HepG2 (cell line): ENCODE data around the gene TBC1D22A. TPM values are rescaled to one million over a fixed set of nuclear protein-coding genes. Genes with fewer than 3 reads are reported as not detected.

Source experiments
- ATAC-seq: fragments of 200-7000 bp; cut with Tn5 transposase; 3 replicates; pipeline ENCODE4 v1.9.1; 2020; ENCODE audit warnings: mild to moderate bottlenecking, moderate library complexity
- BruUV-seq: library from RNA; stranded (reverse); fragments of 400-500 nt; replicated peaks from 2 replicates; lab custom pipeline; 2021; lab: Mats Ljungman, UMichigan
- CTCF ChIA-PET: fragments of 300-600 bp; formaldehyde crosslinking; extraction: SDS; loops from one replicate; lab custom pipeline; 2021; ENCODE audit warnings: low total read pairs, inconsistent platforms, low intra/inter-chr PET ratio; lab: Yijun Ruan, JAX
- POLR2A ChIA-PET: fragments of 350-600 bp; sonication (Branson Sonifier 250); formaldehyde crosslinking; loops from one replicate; lab custom pipeline; 2020; ENCODE audit warnings: antibody characterized with exemption, inconsistent platforms; lab: Yijun Ruan, JAX
- DNase-seq: peaks from one replicate; pipeline ENCODE4 v3.0.0-alpha.2; 2015; ENCODE audit warnings: low spot score
- FAIRE-seq: peaks from 3 replicates; lab custom pipeline; 2011; peaks lifted over from hg19 to GRCh38; lab: Jason Lieb, UNC
- H2AFZ ChIP-seq: one replicate; pipeline ENCODE4 v1.6.1; 2011; ENCODE audit warnings: low read length, inconsistent platforms
- H3K27ac ChIP-seq: fragments of 300-600 bp; 3 replicates; pipeline ENCODE4 v1.8.0; 2011; ENCODE audit warnings: mixed run types, mild to moderate bottlenecking, mixed read lengths, low read length, inconsistent platforms; ENCODE audit not compliant: insufficient read depth; ENCODE audit errors: extremely low read length
- H3K27me3 ChIP-seq, 2 experiments: fragments of 200-600 bp in 1 of 2; 2 replicates in 1 of 2; 3 replicates in 1 of 2; pipeline versions ENCODE4 v1.6.0 to v1.8.0; 2011; ENCODE audit warnings: low read length in 2 of 2, mild to moderate bottlenecking in 2 of 2, moderate library complexity in 2 of 2, inconsistent platforms in 1 of 2; ENCODE audit not compliant: insufficient read depth in 2 of 2, control insufficient read depth in 1 of 2
- H3K36me3 ChIP-seq, 2 experiments: fragments of 200-600 bp in 1 of 2; replicated peaks in 1 of 2; 2 replicates in 1 of 2; 3 replicates in 1 of 2; pipeline versions ENCODE4 v1.5.1 to v1.8.0; 2011; ENCODE audit warnings: low read length in 2 of 2, inconsistent platforms in 1 of 2; ENCODE audit not compliant: insufficient read depth in 2 of 2, control insufficient read depth in 1 of 2
- H3K4me1 ChIP-seq: 2 replicates; pipeline ENCODE4 v1.5.1; 2012; ENCODE audit warnings: low read length, inconsistent platforms; ENCODE audit not compliant: insufficient read depth
- H3K4me2 ChIP-seq: 2 replicates; pipeline ENCODE4 v1.6.0; 2011; ENCODE audit warnings: low read depth, low read length, inconsistent platforms
- H3K4me3 ChIP-seq, 3 experiments: fragments of 200-600 bp in 1 of 3; sonication (generic), shearing (Covaris generic) in 1 of 3; replicated peaks in 1 of 3; 2 replicates each; pipeline ENCODE4 v1.5.1; 2011 to 2016; ENCODE audit warnings: low read length in 3 of 3, inconsistent platforms in 2 of 3, low read depth in 2 of 3, mild to moderate bottlenecking in 2 of 3, control low read depth in 1 of 3, mixed read lengths in 1 of 3; ENCODE audit not compliant: insufficient read depth in 1 of 3
- H3K79me2 ChIP-seq: one replicate; pipeline ENCODE4 v1.6.1; 2011; ENCODE audit warnings: low read length, inconsistent platforms; ENCODE audit not compliant: insufficient read depth
- H3K9ac ChIP-seq: 2 replicates; pipeline ENCODE4 v1.6.0; 2011; ENCODE audit warnings: mild to moderate bottlenecking, low read depth, low read length, inconsistent platforms; ENCODE audit not compliant: insufficient read depth
- H3K9me3 ChIP-seq: 2 replicates; pipeline ENCODE4 v1.5.1; 2012; ENCODE audit warnings: mild to moderate bottlenecking, low read length
- H4K20me1 ChIP-seq: 2 replicates; pipeline ENCODE4 v1.6.0; 2011; ENCODE audit warnings: inconsistent platforms, mild to moderate bottlenecking, low read length, moderate library complexity; ENCODE audit not compliant: insufficient read depth
- CAMTA2 ChIP-seq: sonication (generic); formaldehyde crosslinking; IDR thresholded peaks from 2 replicates; pipeline ENCODE4 v1.4.0; 2020; ENCODE audit warnings: mild to moderate bottlenecking, missing genetic modification reagents, borderline replicate concordance
- MED8 ChIP-seq: sonication (generic); formaldehyde crosslinking; IDR thresholded peaks from 2 replicates; pipeline ENCODE4 v1.8.1; 2023; ENCODE audit warnings: mild to moderate bottlenecking, missing genetic modification reagents; ENCODE audit not compliant: insufficient replicate concordance
- MTA1 ChIP-seq: sonication (generic); formaldehyde crosslinking; IDR thresholded peaks from 2 replicates; pipeline ENCODE4 v1.4.0; 2020; ENCODE audit warnings: missing genetic modification reagents, mild to moderate bottlenecking, borderline replicate concordance
- RAD21 ChIP-seq: fragments of 450-650 bp; formaldehyde crosslinking; IDR thresholded peaks from 2 replicates; pipeline ENCODE4 v1.5.0; 2020; ENCODE audit warnings: mild to moderate bottlenecking
- RFX5 ChIP-seq: IDR thresholded peaks from 2 replicates; pipeline ENCODE4 v1.6.1; 2011; ENCODE audit warnings: low read depth, low read length, improper control_type of control experiment
- RFXAP ChIP-seq: sonication (generic); formaldehyde crosslinking; IDR thresholded peaks from 2 replicates; pipeline ENCODE4 v1.4.0; 2020; ENCODE audit warnings: missing genetic modification reagents, borderline replicate concordance
- SOX6 ChIP-seq, 2 experiments: fragments of 450-650 bp in 1 of 2; sonication (generic) in 1 of 2; formaldehyde crosslinking in 1 of 2; IDR thresholded peaks; 2 replicates each; pipeline versions ENCODE4 v1.4.0 to v1.6.1; 2017 to 2020; ENCODE audit warnings: antibody characterized with exemption in 1 of 2, mild to moderate bottlenecking in 1 of 2, missing genetic modification reagents in 1 of 2
- TRAFD1 ChIP-seq: sonication (generic); formaldehyde crosslinking; IDR thresholded peaks from 2 replicates; pipeline ENCODE4 v1.5.1; 2020; ENCODE audit warnings: missing genetic modification reagents, mild to moderate bottlenecking, borderline replicate concordance
- ZBTB34 ChIP-seq: sonication (generic); formaldehyde crosslinking; IDR thresholded peaks from 2 replicates; pipeline ENCODE4 v1.8.0; 2022; ENCODE audit warnings: mild to moderate bottlenecking, missing genetic modification reagents
- ZNF749 ChIP-seq: sonication (generic); formaldehyde crosslinking; IDR thresholded peaks from 2 replicates; pipeline ENCODE4 v1.8.0; 2022; ENCODE audit warnings: mild to moderate bottlenecking, missing genetic modification reagents, moderate library complexity, borderline replicate concordance
- WGBS: methylation state at CpG from one replicate; pipeline ENCODE4 v1.1.6; 2017; ENCODE audit warnings: low lambda C conversion rate; 5-methylcytosine and 5-hydroxymethylcytosine counted together
- in situ Hi-C: cut with HindIII; loops from 2 replicates; pipeline ENCODE4 v1.10.0; 2017; ENCODE audit warnings: low pct_unique_long_range_greater_than_20kb; ENCODE audit not compliant: extremely low pct_ligation_motif_present
- intact Hi-C: fragments of 100-400 bp; cut with micrococcal nuclease; formaldehyde crosslinking; loops from one replicate; pipeline ENCODE4 v1.10.0; 2022; ENCODE audit not compliant: unreplicated experiment
- polyA plus RNA-seq, 8 experiments: library from polyadenylated mRNA; depleted of rRNA in 3 of 8; stranded (reverse) in 7 of 8; unstranded in 1 of 8; fragments of >200 nt; fragmentation: Illumina TruSeq in 4 of 8; extraction: Trizol in 4 of 8; gene quantifications; 2 replicates each; pipeline versions ENCODE4 v1.2.1 to v1.2.3, GENCODE V29; 2011 to 2016; ENCODE audit warnings: low read depth in 4 of 8, missing spikeins in 1 of 8, mixed read lengths in 1 of 8; ENCODE audit not compliant: insufficient read depth in 1 of 8
- total RNA-seq, 5 experiments: library from RNA; depleted of rRNA; stranded (reverse); fragments of >200 nt; fragmentation: Illumina TruSeq; extraction: Trizol; gene quantifications; 2 replicates each; pipeline ENCODE4 v1.2.3, GENCODE V29; 2016; ENCODE audit warnings: low read depth in 1 of 5
- TF ChIP-seq, protein P1 (sequence below): sonication (generic); formaldehyde crosslinking; IDR thresholded peaks from 2 replicates; pipeline ENCODE4 v1.5.0; 2020; ENCODE audit warnings: missing genetic modification reagents, mild to moderate bottlenecking, borderline replicate concordance
- TF ChIP-seq, protein P2 (sequence below): sonication (generic); formaldehyde crosslinking; IDR thresholded peaks from 2 replicates; pipeline ENCODE4 v1.8.0; 2022; ENCODE audit warnings: mild to moderate bottlenecking, missing genetic modification reagents, moderate library complexity

Gene TBC1D22A
- total and polyA plus RNA-seq, 2 of the 13 experiments (the other 11 are each of a cell fraction or from before 2014, with no cell fraction given): 17.3 to 18.0 TPM

GRCh38 chr22:47202819-47203553, 440.5 kb downstream of the TBC1D22A start (continued):
- no peak for TF ChIP-seq TRAFD1 (CRISPR knock-in tag)
- TF ChIP-seq CAMTA2 (CRISPR knock-in tag): no peak

- WGBS: 17% methylated on average over 8 of the region's 10 CpGs
- BruUV-seq: no TSS peak
- intact Hi-C loops: no loop called here
These were observed 441.1 kb downstream of the TBC1D22A start for GRCh38 chr22:47203554-47203991.

More at GRCh38 chr22:47203554-47203991, 441.1 kb downstream of the TBC1D22A start:
- H3K27me3 ChIP-seq: peaks cover 14 to 92% of the 10 kb centered on the region in 2 experiments; a peak in 4 of 5 replicates
- no peak overlapping the region for H3K27ac ChIP-seq
- ATAC-seq (no peak), FAIRE-seq (no peak), DNase-seq (no peak)
- no peak overlapping the region for H3K4me2 ChIP-seq
- H3K4me1 ChIP-seq: no peaks in the 10 kb centered on the region
- in situ Hi-C loops: loop anchor here (25.0 kb wide), 1 partner anchor 1284 kb away; a partner anchor contains a TSS
- no peak overlapping the region for H2AFZ ChIP-seq
- CTCF ChIA-PET: no interaction called here
- H3K79me2 ChIP-seq: no peaks in the 10 kb centered on the region
- no peak overlapping the region for H3K9ac ChIP-seq
- no peaks in the 10 kb centered on the region for H3K36me3 ChIP-seq
- no peak for TF ChIP-seq RAD21 (CRISPR knock-in tag)
- no peak for TF ChIP-seq RFXAP (CRISPR knock-in tag)
- TF ChIP-seq SOX6 (IDR thresholded peaks at IDR 0.05): no peak
- TF ChIP-seq SOX6 (CRISPR knock-in tag; IDR thresholded peaks at IDR 0.05): no peak
- no peak for TF ChIP-seq MED8 (CRISPR knock-in tag)
- TF ChIP-seq, protein P1, sequence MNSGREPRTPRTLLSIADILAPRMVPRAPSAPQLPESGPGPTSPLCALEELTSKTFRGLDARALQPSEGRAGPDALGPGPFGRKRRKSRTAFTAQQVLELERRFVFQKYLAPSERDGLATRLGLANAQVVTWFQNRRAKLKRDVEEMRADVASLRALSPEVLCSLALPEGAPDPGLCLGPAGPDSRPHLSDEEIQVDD (CRISPR knock-in tag): no peak
- no peak for TF ChIP-seq ZNF749 (CRISPR knock-in tag)
- no peak for TF ChIP-seq ZBTB34 (CRISPR knock-in tag)
- no peak for TF ChIP-seq RFX5
- TF ChIP-seq, protein P2, sequence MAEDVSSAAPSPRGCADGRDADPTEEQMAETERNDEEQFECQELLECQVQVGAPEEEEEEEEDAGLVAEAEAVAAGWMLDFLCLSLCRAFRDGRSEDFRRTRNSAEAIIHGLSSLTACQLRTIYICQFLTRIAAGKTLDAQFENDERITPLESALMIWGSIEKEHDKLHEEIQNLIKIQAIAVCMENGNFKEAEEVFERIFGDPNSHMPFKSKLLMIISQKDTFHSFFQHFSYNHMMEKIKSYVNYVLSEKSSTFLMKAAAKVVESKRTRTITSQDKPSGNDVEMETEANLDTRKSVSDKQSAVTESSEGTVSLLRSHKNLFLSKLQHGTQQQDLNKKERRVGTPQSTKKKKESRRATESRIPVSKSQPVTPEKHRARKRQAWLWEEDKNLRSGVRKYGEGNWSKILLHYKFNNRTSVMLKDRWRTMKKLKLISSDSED (CRISPR knock-in tag): no peak
- no peak for TF ChIP-seq MTA1 (CRISPR knock-in tag)
- H3K9me3 ChIP-seq: no peaks in the 10 kb centered on the region
- peaks cover 4% of the 10 kb centered on the region; the same call in 1 of the 2 replicates for H4K20me1 ChIP-seq
- no peak overlapping the region for H3K4me3 ChIP-seq
- POLR2A ChIA-PET: no interaction called here
